Activated naive CD8-positive, alpha-beta T cell treated with anti-CD3 and anti-CD28 coated beads, Interleukin-2, amount 50 U/mL, for 24 hours (primary cell): Measurements from ENCODE around the gene RNF145.
"Not testable (repeated sequence)": the region's sequence is repeated elsewhere in the genome, so short reads cannot be mapped to it uniquely, and the experiment has no call there.

ENCODE experiments used
- ATAC-seq: fragments of 150-1000 bp; cut with Tn5 transposase; one replicate; pipeline ENCODE4 v1.10.0; 2021
- DNase-seq: peaks from one replicate; pipeline ENCODE4 v3.0.0; 2021
- H3K27ac Mint-ChIP-seq: one replicate; pipeline ENCODE4 v1.8.0; 2021; ENCODE audit warnings: mild to moderate bottlenecking, mixed read lengths
- H3K27me3 Mint-ChIP-seq: one replicate; pipeline ENCODE4 v1.8.0; 2021; ENCODE audit warnings: mixed read lengths
- H3K36me3 Mint-ChIP-seq: one replicate; pipeline ENCODE4 v1.8.0; 2021; ENCODE audit warnings: low read depth, mixed read lengths
- H3K4me1 Mint-ChIP-seq: one replicate; pipeline ENCODE4 v1.8.0; 2021; ENCODE audit warnings: mixed read lengths
- H3K4me3 Mint-ChIP-seq: one replicate; pipeline ENCODE4 v1.8.0; 2021; ENCODE audit warnings: mild to moderate bottlenecking, moderate library complexity, mixed read lengths
- H3K9me3 Mint-ChIP-seq: one replicate; pipeline ENCODE4 v1.8.0; 2021; ENCODE audit warnings: mixed read lengths

Gene RNF145, protein sequence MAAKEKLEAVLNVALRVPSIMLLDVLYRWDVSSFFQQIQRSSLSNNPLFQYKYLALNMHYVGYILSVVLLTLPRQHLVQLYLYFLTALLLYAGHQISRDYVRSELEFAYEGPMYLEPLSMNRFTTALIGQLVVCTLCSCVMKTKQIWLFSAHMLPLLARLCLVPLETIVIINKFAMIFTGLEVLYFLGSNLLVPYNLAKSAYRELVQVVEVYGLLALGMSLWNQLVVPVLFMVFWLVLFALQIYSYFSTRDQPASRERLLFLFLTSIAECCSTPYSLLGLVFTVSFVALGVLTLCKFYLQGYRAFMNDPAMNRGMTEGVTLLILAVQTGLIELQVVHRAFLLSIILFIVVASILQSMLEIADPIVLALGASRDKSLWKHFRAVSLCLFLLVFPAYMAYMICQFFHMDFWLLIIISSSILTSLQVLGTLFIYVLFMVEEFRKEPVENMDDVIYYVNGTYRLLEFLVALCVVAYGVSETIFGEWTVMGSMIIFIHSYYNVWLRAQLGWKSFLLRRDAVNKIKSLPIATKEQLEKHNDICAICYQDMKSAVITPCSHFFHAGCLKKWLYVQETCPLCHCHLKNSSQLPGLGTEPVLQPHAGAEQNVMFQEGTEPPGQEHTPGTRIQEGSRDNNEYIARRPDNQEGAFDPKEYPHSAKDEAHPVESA

DNA sequence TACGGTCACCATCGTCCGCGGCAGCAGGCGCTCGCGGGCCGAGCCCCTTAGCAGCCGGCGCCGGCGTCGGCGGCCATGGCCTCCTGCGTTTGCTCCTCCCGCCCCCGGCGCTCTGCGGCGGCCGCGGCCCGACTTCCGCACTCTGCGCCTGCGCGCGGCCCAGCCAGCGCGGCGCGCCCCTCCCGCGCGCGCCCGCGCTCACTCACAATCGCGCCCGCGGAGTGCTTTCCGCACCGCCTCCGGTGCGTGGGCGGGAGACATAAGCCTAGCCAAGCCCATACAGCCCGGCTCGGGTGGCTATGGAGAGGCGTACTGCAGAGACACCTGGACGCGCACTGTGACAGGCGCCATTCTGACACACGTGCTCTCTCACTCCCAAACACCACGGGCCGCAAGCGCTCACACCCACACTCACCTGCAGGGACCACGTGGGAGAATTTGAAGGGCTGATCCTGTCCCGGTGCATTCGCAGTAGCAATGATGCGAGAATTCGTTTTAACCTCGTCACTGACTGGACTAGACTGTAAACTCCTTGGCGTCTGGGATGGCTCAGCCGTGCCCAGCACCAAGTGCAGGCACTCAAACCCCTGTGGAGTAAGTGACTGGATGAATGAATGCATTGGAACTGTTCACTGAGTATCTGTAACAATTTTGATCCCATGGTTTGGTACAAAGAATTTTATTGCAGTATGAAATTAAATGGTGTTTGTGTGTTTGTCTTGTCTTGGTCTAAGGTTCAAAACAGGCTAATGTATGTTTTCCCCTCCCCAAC, at the start of gene RNF145:
RNF145 (minus strand) TSS at position 116 of the 772 bp plus-strand sequence. CDS start 5,936 bp downstream, outside the sequence.
- Mint-ChIP-seq H3K4me3 (peak within 1 kb of the TSS; percentile 97), H3K27me3 (no peaks in the 10 kb centered on the region), H3K27ac (peak within 1 kb of the TSS; percentile 97), H3K9me3 (no peaks in the 10 kb centered on the region), H3K36me3 (peaks cover 21% of the 10 kb centered on the region), H3K4me1 (peaks cover 59% of the 10 kb centered on the region)
- peak; percentile 75 for ATAC-seq
- peak; percentile 91 for DNase-seq

DNA sequence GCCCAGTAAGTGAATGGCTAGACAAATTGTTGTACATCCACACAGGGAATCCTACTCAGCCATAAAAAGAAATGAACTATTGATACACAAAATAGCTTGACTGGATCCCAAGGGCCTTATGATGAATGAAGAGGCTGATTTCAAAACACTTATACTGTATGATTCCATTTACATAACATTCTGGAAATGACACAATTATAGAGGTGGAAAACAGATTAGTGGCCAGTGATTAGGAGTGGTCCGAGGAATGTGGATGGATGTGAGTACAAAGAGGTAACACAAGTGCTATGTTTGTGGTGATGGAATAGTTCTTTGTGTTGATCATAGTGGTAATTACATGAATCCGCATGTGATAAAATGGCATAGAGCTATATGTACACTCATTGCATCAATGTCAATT, 49.0 kb upstream of the RNF145 start:
- Mint-ChIP-seq H3K36me3 (peaks cover 3% of the 10 kb centered on the region), H3K4me1 (peaks cover 18% of the 10 kb centered on the region), H3K27me3 (no peaks in the 10 kb centered on the region), H3K4me3 (no peak overlapping the region), H3K9me3 (no peaks in the 10 kb centered on the region), H3K27ac (no peak overlapping the region)
- DNase-seq = no peak
- no peak for ATAC-seq

DNA sequence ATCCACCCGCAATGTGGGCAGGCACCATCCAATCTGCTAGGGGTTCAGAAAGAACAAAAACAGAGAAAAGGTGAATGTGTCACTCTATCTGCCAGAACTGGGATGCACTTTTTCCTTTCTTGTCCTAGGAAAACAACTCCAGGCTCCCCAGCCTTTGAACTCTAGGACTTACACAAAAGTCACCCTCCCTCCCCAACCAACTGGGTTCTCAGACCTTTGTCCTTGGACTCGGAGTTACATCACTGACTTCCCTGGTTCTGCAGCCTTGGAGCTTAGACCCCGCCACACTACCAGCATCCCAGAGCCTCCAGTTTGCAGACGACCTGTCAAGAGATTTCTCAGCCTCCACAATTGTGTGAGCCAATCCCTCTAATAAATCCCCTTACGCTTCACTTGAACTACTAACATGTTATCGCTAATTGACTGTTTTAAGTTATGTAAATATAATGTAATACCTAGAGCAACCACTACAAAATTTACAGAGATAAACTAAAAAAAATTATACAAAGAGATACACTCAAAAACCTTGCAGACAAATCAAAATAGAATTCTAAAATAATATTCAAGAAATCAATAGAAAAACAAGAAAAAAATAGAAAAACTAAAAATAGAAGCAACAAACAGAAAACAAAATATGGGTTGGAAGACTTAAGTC, 48.4 kb upstream of the RNF145 start:
- ATAC-seq = no peak
- H3K4me3 Mint-ChIP-seq = no peak overlapping the region
- no peaks in the 10 kb centered on the region for H3K27me3 Mint-ChIP-seq
- H3K36me3 Mint-ChIP-seq = peaks cover 1% of the 10 kb centered on the region
- no peak overlapping the region for H3K27ac Mint-ChIP-seq
- DNase-seq = no peak
- peaks cover 15% of the 10 kb centered on the region for H3K4me1 Mint-ChIP-seq
- H3K9me3 Mint-ChIP-seq = no peaks in the 10 kb centered on the region

DNA sequence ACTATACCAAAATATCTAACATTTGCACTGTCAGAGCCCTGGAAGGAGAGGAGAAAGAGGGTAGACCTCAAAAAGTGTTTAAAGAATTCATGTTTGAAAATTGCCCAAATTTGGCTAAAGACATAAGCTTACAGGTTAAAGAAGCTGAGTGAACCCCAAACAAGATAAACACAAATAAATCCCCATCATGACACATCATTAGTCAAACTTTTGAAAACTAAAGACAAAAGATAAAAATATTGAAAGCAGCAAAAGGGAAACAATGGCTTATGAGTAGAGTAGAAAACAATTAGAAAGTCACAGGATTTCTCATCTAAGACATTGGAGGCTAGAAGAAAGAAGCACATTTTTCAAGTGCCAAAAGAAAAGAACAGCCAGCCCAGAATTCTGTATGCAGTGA, 47.7 kb upstream of the RNF145 start:
- DNase-seq (no peak), ATAC-seq (no peak)
- no peaks in the 10 kb centered on the region for H3K36me3 Mint-ChIP-seq
- H3K9me3 Mint-ChIP-seq = no peaks in the 10 kb centered on the region
- no peak overlapping the region for H3K4me3 Mint-ChIP-seq
- H3K27me3 Mint-ChIP-seq = no peaks in the 10 kb centered on the region
- no peak overlapping the region for H3K27ac Mint-ChIP-seq
- peaks cover 8% of the 10 kb centered on the region for H3K4me1 Mint-ChIP-seq

DNA sequence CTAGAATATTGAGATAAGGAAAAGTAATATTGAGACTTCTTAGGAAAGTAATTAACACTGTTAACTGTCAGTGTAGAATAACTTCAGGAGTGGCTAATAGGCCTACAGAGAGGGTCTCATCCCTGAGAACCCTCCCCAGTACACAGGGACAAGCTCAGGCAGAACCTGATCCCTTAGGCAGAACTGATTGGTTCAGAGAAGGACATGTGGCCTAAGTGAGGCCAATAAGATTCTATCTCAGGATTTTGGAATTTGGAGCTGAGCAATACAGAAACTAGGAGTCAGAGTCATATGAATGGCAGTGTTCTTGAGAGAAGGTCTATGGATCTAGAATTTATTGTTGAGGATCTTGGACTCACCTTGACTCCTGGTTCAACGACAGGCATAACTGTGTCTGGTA, 42.8 kb upstream of the RNF145 start:
- Mint-ChIP-seq H3K4me3 (no peak overlapping the region), H3K27ac (no peak overlapping the region), H3K4me1 (peaks cover 2% of the 10 kb centered on the region), H3K36me3 (no peaks in the 10 kb centered on the region), H3K27me3 (peaks cover 6% of the 10 kb centered on the region), H3K9me3 (no peaks in the 10 kb centered on the region)
- ATAC-seq (no peak), DNase-seq (no peak)

DNA sequence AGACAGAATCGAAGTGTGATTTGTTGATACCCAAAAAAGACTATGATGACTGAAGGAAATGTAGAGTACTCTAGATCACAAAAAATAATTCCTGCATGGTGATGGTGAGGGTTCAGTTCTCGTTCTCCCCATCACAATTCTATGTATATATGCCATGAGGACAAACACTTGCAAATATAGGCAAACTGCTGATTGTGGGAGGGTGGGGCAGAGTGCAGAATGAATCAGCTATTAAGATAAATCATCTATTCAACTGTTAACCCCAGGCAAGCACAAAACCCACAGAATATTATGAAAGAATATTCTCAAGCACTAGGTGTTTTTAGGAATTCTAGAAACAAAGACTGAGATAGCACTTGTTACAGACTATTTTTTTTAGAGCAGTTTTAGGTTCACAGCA, 39.8 kb upstream of the RNF145 start:
- H3K27me3 Mint-ChIP-seq = peaks cover 7% of the 10 kb centered on the region
- no peak overlapping the region for H3K4me3 Mint-ChIP-seq
- ATAC-seq = no peak
- H3K27ac Mint-ChIP-seq = no peak overlapping the region
- peaks cover 11% of the 10 kb centered on the region for H3K4me1 Mint-ChIP-seq
- no peaks in the 10 kb centered on the region for H3K36me3 Mint-ChIP-seq
- DNase-seq = no peak
- no peaks in the 10 kb centered on the region for H3K9me3 Mint-ChIP-seq

DNA sequence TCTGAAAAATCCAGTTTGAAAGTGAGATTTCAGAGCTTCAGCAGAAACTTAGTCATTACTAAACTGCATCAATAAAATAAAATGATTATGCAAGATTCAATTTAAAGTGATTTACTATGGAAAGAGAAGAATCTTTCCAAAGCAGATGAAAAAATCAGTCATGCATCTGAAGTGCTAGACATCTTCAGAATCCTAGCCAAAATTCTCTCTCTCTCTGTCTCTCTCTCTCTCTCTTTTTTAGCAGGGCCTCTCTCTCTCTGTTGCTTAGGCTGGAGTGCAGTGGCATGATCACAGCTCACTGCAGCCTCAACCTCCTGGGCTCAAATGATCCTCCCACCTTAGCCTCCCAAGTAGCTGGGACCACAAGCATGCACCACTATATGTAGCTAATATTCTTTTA, 35.5 kb upstream of the RNF145 start:
- H3K4me3 Mint-ChIP-seq = no peak overlapping the region
- peaks cover 48% of the 10 kb centered on the region for H3K4me1 Mint-ChIP-seq
- ATAC-seq (no peak), DNase-seq (no peak)
- H3K27me3 Mint-ChIP-seq = peaks cover 7% of the 10 kb centered on the region
- no peaks in the 10 kb centered on the region for H3K36me3 Mint-ChIP-seq
- H3K27ac Mint-ChIP-seq = no peak overlapping the region
- H3K9me3 Mint-ChIP-seq = no peaks in the 10 kb centered on the region

DNA sequence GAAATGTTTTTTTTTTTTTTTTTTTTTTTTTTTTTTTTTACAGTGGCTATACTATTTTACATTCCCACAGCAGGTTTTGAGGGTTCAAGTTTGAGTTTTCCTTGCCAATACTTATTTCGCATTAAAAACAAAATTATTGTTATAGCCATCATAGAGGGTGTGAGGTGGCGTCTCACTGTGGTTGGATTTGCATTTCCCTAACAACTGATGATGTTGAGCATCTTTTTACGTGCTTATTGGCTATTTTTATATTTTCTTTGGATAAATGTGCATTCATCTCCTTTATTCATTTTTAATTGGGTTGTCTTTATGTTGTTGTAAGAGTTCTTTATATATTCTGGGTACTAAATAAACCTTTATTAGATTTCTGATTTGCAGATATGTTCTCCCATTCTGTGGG, 34.8 kb upstream of the RNF145 start:
- Mint-ChIP-seq H3K27ac (no peak overlapping the region), H3K27me3 (peaks cover 7% of the 10 kb centered on the region), H3K36me3 (no peaks in the 10 kb centered on the region), H3K9me3 (no peaks in the 10 kb centered on the region), H3K4me1 (peaks cover 50% of the 10 kb centered on the region), H3K4me3 (no peak overlapping the region)
- ATAC-seq (no peak), DNase-seq (no peak)

DNA sequence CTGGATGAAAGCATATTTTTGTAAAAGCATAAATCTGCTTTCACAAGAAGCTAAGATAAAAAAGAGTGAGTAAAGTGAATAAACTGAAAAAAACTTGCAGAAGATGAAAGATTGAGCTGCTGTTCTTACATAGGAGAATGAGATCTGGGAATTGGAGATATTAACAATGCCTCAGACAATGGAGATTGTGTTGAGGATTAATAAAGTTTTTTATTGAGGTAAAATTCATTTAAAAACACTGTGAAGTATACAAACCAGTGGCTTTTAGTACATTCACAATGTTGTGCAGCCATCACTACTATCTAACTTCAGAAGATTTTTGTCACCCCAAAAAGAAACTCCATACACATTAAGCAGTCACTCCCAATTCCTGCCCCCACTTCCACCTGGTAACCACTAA, 34.0 kb upstream of the RNF145 start:
- DNase-seq = no peak
- ATAC-seq = no peak
- Mint-ChIP-seq H3K36me3 (no peaks in the 10 kb centered on the region), H3K4me3 (no peak overlapping the region), H3K27me3 (peaks cover 7% of the 10 kb centered on the region), H3K4me1 (peaks cover 50% of the 10 kb centered on the region), H3K9me3 (no peaks in the 10 kb centered on the region), H3K27ac (no peak overlapping the region)

DNA sequence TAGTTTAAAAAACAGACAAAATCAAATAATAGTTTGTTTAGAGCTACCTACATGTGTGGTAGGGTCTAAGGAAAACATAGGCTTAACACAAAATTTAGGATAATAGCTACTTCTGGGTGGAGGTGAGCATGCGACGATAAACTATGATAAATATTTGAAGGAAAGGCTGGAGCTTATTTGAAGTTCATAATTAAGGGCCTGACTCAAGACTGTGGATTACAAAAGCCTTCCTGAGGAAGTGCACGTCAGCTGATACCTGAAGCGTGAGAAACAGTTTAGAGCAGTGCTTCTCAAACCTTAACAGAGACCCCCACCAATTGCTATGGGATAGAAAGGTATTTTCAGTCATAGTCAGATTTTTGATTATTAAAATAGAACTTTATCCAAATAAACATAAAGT, 33.3 kb upstream of the RNF145 start:
- DNase-seq (no peak), ATAC-seq (no peak)
- H3K27me3 Mint-ChIP-seq = peaks cover 4% of the 10 kb centered on the region
- H3K36me3 Mint-ChIP-seq = no peaks in the 10 kb centered on the region
- H3K4me3 Mint-ChIP-seq = peak overlapping the region; percentile 15
- H3K4me1 Mint-ChIP-seq = peaks cover 50% of the 10 kb centered on the region
- no peaks in the 10 kb centered on the region for H3K9me3 Mint-ChIP-seq
- H3K27ac Mint-ChIP-seq = peak overlapping the region; percentile 84

DNA sequence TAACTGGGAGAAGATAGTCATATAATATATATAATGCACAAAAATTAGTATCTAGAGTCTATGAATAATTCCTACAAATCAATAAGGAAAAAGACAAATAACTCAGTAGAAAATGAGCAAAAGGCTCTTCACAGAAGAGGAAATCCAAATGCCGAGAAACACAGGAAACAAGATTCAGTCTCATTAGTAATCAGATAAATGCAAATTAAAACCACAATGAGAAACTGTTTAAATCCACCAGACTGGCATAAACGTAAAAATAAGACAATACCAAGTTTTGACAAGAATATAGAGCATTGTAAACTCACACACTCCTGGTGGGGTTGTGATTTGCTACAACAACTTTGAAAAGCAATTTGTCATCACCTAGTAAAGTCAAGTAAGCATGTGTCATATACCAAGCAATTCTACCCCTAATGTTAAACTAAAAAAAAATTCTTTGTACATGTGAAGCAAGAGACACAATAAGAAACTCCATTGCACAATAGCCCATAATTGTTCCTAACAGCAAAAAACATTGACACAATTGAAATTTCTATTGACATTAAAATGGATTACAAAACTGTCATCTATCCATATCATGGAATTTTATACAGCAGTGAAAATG, 32.7 kb upstream of the RNF145 start:
- no peak for ATAC-seq
- no peaks in the 10 kb centered on the region for H3K9me3 Mint-ChIP-seq
- H3K27ac Mint-ChIP-seq = peak overlapping the region; percentile 84
- H3K4me1 Mint-ChIP-seq = peaks cover 50% of the 10 kb centered on the region
- H3K36me3 Mint-ChIP-seq = no peaks in the 10 kb centered on the region
- peaks cover 1% of the 10 kb centered on the region for H3K27me3 Mint-ChIP-seq
- H3K4me3 Mint-ChIP-seq = peak overlapping the region; percentile 15
- no peak for DNase-seq

DNA sequence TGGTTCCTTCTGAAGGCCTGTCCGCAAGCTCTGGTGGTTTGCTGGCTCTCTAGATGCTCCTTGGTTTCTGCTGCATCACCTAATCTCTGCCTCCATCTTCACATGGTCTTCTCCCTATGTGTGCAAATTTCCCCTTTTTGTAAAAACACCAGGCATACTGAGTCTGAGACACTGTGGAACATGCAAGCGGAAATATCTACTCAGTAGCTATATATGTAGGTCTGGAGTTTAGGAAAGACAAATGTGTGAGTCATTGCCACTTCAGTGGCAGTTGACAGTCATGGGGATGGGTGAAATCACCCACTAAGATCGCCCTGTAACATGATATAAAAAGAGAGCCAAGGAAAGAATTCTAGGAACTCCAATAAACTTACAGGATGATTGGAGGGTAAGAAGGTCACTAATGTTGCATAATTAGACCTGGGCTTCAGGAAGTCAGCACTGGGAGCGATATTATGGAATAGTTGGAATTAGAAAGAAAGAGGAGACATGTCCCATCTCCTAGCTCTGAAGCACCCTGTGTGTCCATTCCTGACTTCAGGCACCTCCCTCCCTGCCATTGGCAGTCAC, 31.0 kb upstream of the RNF145 start:
- peaks cover 1% of the 10 kb centered on the region for H3K27me3 Mint-ChIP-seq
- no peaks in the 10 kb centered on the region for H3K9me3 Mint-ChIP-seq
- H3K4me1 Mint-ChIP-seq = peaks cover 50% of the 10 kb centered on the region
- peak overlapping the region; percentile 84 for H3K27ac Mint-ChIP-seq
- H3K4me3 Mint-ChIP-seq = peak overlapping the region; percentile 19
- peak; percentile 96 for ATAC-seq
- no peaks in the 10 kb centered on the region for H3K36me3 Mint-ChIP-seq
- DNase-seq = peak; percentile 5

DNA sequence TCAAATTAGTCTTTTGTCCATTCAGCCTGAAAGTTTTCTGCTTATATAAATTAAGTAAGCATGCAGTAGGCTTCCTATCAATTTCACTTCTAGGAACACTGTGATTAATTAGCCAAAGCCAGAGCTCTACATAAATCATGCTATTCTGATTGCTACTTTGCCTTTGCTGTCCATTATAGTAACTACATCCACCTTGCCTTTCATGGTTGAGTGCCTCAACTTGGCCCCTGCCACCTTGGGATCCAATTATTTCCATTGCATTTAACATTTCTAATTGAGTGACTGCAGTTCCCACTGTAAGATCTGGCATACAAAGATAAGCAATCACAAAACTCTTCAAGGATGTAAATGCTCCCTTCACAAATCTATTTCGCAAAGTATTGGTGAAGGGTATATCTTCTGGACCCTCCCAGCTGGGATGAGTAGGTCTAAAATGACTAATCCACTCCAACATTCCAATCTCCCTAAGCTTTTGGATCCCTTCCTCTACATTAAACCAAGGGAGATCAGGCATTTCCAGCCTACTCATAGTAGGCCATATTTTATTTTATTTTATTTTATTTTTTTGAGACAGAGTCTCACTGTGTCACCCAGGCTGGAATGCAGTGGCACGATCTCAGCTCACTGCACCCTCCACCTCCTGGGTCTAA, 26.6 kb upstream of the RNF145 start:
- not testable (repeated sequence) for ATAC-seq, H3K27me3 Mint-ChIP-seq, H3K36me3 Mint-ChIP-seq, H3K9me3 Mint-ChIP-seq, H3K27ac Mint-ChIP-seq, DNase-seq, H3K4me3 Mint-ChIP-seq
- H3K4me1 Mint-ChIP-seq = peaks cover 15% of the 10 kb centered on the region
